DND-41 (cell line): ENCODE results near the gene FOXN3.

Experiments
- ATAC-seq: fragments of 200-7000 bp; cut with Tn5 transposase; 3 replicates; pipeline ENCODE4 v1.9.1; 2021; ENCODE audit warnings: low read depth; ENCODE audit not compliant: insufficient read depth
- DNase-seq: peaks from one replicate; pipeline ENCODE4 v3.0.0-alpha.2; 2020
- H2AFZ ChIP-seq: 2 replicates; pipeline ENCODE4 v1.6.0; 2012; ENCODE audit warnings: low read depth, low read length
- H3K27ac ChIP-seq: 2 replicates; pipeline ENCODE4 v1.5.1; 2012; ENCODE audit warnings: low read length, inconsistent platforms
- H3K27me3 ChIP-seq: fragments of 200-600 bp; sonication (generic); 2 replicates; pipeline ENCODE4 v1.6.0; 2012; ENCODE audit warnings: low read length, mild to moderate bottlenecking, inconsistent platforms; ENCODE audit not compliant: insufficient read depth, poor library complexity
- H3K36me3 ChIP-seq: 2 replicates; pipeline ENCODE4 v1.5.1; 2012; ENCODE audit warnings: low read length, inconsistent platforms; ENCODE audit not compliant: insufficient read depth
- H3K4me1 ChIP-seq: 2 replicates; pipeline ENCODE4 v1.5.1; 2012; ENCODE audit warnings: mild to moderate bottlenecking, low read length; ENCODE audit not compliant: insufficient read depth
- H3K4me2 ChIP-seq: 2 replicates; pipeline ENCODE4 v1.6.0; 2012; ENCODE audit warnings: mild to moderate bottlenecking, moderate library complexity, low read length, inconsistent platforms; ENCODE audit not compliant: insufficient read depth
- H3K4me3 ChIP-seq, 2 experiments: fragments of 200-600 bp in 1 of 2; shearing (Covaris generic) in 1 of 2; 2 replicates each; pipeline ENCODE4 v1.5.1; 2012 to 2016; ENCODE audit warnings: inconsistent platforms in 2 of 2, low read length in 2 of 2, mild to moderate bottlenecking in 2 of 2, low read depth in 1 of 2, moderate library complexity in 1 of 2
- H3K79me2 ChIP-seq: 2 replicates; pipeline ENCODE4 v1.6.0; 2012; ENCODE audit warnings: low read length, inconsistent platforms; ENCODE audit not compliant: insufficient read depth
- H3K9ac ChIP-seq: 2 replicates; pipeline ENCODE4 v1.6.0; 2012; ENCODE audit warnings: low read depth, mild to moderate bottlenecking, inconsistent platforms, low read length, moderate library complexity
- H3K9me3 ChIP-seq: 2 replicates; pipeline ENCODE4 v1.5.1; 2012; ENCODE audit warnings: low read length, moderate library complexity, mild to moderate bottlenecking, inconsistent platforms; ENCODE audit not compliant: insufficient read depth, severe bottlenecking
- H4K20me1 ChIP-seq: 2 replicates; pipeline ENCODE4 v1.6.0; 2012; ENCODE audit warnings: low read length; ENCODE audit not compliant: insufficient read depth
- EZH2 ChIP-seq: IDR thresholded peaks from 3 replicates; pipeline ENCODE4 v1.6.1; 2012; ENCODE audit warnings: borderline replicate concordance, low read depth, mild to moderate bottlenecking, moderate library complexity, low read length, inconsistent platforms; ENCODE audit not compliant: severe bottlenecking
- TF ChIP-seq, protein P1 (sequence below): IDR thresholded peaks from 2 replicates; pipeline ENCODE4 v1.5.1; 2012; ENCODE audit warnings: borderline replicate concordance, low read length, moderate library complexity, mild to moderate bottlenecking; ENCODE audit not compliant: poor library complexity, severe bottlenecking; ENCODE audit errors: extremely low read depth

FOXN3 gene

GRCh38 chr14:89406361-89406760, 10.7 kb downstream of the FOXN3 start:
- peaks cover 100% of the 10 kb centered on the region for H3K79me2 ChIP-seq
- TF ChIP-seq EZH2: no peak
- TF ChIP-seq, protein P1, sequence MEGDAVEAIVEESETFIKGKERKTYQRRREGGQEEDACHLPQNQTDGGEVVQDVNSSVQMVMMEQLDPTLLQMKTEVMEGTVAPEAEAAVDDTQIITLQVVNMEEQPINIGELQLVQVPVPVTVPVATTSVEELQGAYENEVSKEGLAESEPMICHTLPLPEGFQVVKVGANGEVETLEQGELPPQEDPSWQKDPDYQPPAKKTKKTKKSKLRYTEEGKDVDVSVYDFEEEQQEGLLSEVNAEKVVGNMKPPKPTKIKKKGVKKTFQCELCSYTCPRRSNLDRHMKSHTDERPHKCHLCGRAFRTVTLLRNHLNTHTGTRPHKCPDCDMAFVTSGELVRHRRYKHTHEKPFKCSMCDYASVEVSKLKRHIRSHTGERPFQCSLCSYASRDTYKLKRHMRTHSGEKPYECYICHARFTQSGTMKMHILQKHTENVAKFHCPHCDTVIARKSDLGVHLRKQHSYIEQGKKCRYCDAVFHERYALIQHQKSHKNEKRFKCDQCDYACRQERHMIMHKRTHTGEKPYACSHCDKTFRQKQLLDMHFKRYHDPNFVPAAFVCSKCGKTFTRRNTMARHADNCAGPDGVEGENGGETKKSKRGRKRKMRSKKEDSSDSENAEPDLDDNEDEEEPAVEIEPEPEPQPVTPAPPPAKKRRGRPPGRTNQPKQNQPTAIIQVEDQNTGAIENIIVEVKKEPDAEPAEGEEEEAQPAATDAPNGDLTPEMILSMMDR: no peak
- DNase-seq (no peak), ATAC-seq (no peak)
- H3K4me1 ChIP-seq: peaks cover 30% of the 10 kb centered on the region
- no peak overlapping the region for H3K9ac ChIP-seq
- H3K9me3 ChIP-seq: no peaks in the 10 kb centered on the region
- no peak overlapping the region for H3K4me2 ChIP-seq
- no peak overlapping the region for H3K4me3 ChIP-seq
- no peaks in the 10 kb centered on the region for H3K27me3 ChIP-seq
- H2AFZ ChIP-seq: no peak overlapping the region
- peaks cover 88% of the 10 kb centered on the region for H3K36me3 ChIP-seq
- H3K27ac ChIP-seq: no peak overlapping the region
- H4K20me1 ChIP-seq: peaks cover 58% of the 10 kb centered on the region

- Histone ChIP-seq H2AFZ (no peak overlapping the region), H4K20me1 (peaks cover 57% of the 10 kb centered on the region; the same call in 1 of the 2 replicates), H3K36me3 (peaks cover 83% of the 10 kb centered on the region), H3K4me1 (peaks cover 24% of the 10 kb centered on the region), H3K79me2 (peaks cover 100% of the 10 kb centered on the region), H3K4me3 (no peak overlapping the region), H3K9me3 (no peaks in the 10 kb centered on the region), H3K9ac (no peak overlapping the region), H3K27ac (no peak overlapping the region), H3K4me2 (no peak overlapping the region), H3K27me3 (no peaks in the 10 kb centered on the region)
- no peak for DNase-seq
- no peak for TF ChIP-seq EZH2
- TF ChIP-seq, protein P1: no peak
- no peak for ATAC-seq
Measured at GRCh38 chr14:89405712-89406111, 11.3 kb downstream of the FOXN3 start.

DNA sequence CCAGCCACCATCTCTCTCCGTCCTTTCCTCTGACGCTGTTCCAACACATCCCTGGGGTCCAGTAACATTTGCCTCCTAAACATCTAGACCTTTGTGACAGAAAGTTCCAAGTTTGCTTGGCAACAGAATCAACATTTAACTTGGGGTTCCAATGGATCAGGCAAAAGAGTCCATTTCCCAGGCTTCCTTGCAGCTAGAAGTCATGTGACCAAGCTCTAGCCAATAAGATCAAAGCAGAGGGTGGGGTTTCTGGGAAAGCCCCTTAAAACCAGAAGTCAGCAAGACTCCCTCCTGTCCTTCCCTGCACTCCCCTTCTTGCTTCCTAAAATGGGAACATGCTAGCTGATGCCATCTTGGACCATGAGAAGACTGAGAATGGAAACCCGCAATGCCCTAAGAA, 14.7 kb downstream of the FOXN3 start:
- Histone ChIP-seq H3K4me2 (no peak overlapping the region), H3K9ac (no peak overlapping the region), H3K4me1 (peaks cover 10% of the 10 kb centered on the region), H3K36me3 (peaks cover 62% of the 10 kb centered on the region), H3K4me3 (no peak overlapping the region), H3K27me3 (no peaks in the 10 kb centered on the region), H4K20me1 (peaks cover 49% of the 10 kb centered on the region; the same call in 1 of the 2 replicates), H2AFZ (no peak overlapping the region), H3K27ac (no peak overlapping the region), H3K79me2 (peaks cover 99% of the 10 kb centered on the region), H3K9me3 (no peaks in the 10 kb centered on the region)
- ATAC-seq (no peak), DNase-seq (no peak)
- TF ChIP-seq, protein P1: no peak
- no peak for TF ChIP-seq EZH2
